Ecto neural progenitor cell (in vitro differentiated cells): ENCODE measurements around the gene NQO1.
"Not testable (repeated sequence)": the region's sequence is repeated elsewhere in the genome, so short reads cannot be mapped to it uniquely, and the experiment has no call there.

Experiments
- DNase-seq: peaks from one replicate; pipeline ENCODE4 v3.0.0-alpha.2; 2018; ENCODE audit warnings: low spot score

Gene NQO1

GRCh38 chr16:69741951-69742904 is 15.9 kb upstream of the NQO1 start:
- DNase-seq: no peak

DNA sequence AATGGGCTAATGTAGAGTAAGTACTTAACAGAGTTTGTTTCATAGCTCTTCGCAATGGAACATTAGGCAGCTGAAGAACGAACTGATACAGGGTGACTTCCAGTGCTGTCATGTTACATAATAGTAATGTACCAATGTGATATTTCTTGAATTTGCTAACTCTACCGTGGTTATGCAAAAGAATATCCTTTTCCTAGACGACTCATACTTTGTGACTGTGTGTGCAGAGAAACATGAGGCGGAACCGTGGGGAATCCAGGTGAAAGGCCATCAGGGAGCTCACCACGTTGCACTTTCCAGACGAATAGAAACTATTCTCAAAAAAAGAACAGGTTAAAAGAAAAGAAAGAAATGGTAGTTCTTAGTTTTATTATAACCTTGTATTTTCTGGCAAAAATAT is 15.2 kb upstream of the NQO1 start:
- DNase-seq: no peak

- DNase-seq: no peak
Observed at GRCh38 chr16:69732101-69732500, 5.7 kb upstream of the NQO1 start.

- not testable (repeated sequence) for DNase-seq
Observed at GRCh38 chr16:69731280-69731679, 4.9 kb upstream of the NQO1 start.

- not testable (repeated sequence) for DNase-seq
Observed at GRCh38 chr16:69729030-69729429, 2.7 kb upstream of the NQO1 start.

GRCh38 chr16:69727916-69728270 is 1.5 kb upstream of the NQO1 start:
- DNase-seq: no peak

DNA sequence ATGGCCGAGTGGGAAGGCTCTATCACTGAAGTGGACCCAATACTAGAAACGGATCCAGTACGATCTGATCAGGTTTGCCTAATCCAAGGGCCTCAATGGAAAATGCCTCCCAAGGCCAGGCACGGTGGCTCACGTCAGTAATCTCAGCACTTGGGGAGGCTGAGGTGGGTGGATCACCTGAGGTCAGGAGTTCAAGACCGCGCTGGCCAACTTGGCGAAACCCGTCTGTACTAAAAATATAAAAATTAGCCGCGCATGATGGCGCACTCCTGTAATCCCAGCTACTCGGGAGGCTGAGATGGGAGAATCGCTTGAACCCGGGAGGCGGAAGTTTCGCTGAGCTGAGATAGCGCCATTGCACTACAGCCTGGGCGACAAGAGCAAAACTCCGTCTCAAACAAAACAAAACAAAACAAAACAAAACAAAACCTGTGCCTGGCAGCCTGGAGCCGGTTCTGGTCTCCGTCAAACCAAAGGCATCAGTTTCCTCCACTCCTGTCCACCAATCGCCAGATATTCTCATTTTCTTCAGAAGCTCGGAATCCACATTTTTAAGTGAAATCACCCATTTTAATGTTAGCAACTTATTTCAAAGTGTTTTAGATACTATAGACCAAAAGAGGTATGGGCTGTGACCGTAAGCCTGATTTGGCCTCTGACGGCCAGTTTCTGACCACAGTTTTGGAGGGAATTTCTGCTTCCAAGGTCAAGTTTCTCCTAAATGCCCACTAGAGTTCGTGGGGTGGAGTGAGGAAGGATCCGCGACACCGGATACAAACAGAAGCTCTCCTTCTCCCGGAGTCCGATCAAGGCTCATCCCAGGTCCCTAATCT is 664 bp downstream of the NQO1 start:
- DNase-seq: no peak

DNA sequence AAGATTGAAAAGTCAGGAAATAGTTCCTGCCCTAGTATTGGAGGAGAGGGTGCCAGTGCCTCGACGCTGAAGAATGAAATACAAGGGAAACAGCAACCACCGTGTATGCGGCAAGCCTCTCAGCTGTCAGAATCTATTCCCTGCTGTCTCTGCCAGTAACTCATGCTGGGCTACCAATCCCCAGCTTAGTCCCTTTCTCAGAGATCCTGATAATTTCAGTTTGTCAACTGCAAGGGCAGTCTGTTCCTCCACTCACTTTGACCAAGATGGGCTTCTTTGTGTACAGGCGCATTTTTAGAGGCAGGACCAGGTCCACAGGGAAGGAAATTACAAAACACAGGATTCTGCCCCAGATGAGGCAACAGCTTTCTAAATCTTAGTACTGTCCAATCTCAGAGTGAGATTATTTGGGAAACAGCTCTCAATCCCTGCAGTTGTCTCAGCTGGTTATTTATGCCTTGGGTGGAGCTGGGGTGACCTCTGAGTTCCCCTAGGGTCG is 1.3 kb downstream of the NQO1 start:
- no peak for DNase-seq

DNA sequence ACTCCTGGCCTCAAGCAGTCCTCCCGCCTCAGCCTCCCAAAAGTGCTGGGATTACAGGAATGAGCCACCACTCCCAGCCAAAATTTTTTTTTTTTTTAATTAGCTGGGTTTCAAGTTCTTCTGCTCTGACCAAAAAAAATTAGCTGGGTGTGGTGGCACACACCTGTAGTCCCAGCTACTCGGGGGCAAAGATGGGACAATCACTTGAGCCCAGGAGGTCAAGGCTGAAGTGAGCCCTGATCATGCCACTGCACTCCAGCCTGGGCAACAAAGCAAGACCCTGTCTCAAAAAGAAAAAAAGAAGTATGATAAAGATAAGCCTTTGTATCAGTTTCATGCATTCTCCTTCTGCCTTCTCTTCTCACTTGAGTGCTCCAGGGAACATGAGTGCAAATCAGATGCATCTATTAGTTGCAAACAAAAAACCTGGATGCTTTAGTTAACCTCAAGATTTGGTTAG is 1.9 kb downstream of the NQO1 start:
- no peak for DNase-seq

- DNase-seq: no peak
Observed at GRCh38 chr16:69721441-69721957, 4.9 kb downstream of the NQO1 start.

- no peak for DNase-seq
Observed at GRCh38 chr16:69720822-69721430, 5.4 kb downstream of the NQO1 start.

DNA sequence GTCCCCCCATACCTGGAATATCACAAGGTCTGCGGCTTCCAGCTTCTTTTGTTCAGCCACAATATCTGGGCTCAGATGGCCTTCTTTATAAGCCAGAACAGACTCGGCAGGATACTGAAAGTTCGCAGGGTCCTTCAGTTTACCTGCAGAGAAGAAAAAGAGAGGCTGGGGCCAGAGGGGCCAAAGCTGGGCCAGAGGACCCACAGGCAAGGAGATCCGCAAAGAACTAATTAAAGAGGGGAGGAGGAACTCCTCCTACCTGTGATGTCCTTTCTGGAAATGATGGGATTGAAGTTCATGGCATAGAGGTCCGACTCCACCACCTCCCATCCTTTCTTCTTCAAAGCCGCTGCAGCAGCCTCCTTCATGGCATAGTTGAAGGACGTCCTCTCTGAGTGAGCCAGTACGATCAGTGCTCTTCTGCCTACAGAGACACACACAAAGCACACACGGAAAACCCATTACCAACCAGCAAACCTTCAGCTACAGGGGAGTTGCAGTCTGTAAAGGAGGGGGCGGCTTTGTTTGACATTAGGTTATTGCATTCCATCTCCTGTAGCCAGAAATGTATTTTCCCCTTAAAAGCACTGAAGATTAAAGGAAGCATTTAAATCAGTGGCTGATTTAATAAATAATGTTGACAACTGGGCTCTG is 8.1 kb downstream of the NQO1 start:
- DNase-seq: no peak

GRCh38 chr16:69717066-69717465 is 9.3 kb downstream of the NQO1 start:
- no peak for DNase-seq

- no peak for DNase-seq
Observed at GRCh38 chr16:69712914-69713581, 13.3 kb downstream of the NQO1 start.

- no peak for DNase-seq
Observed at GRCh38 chr16:69712277-69712676, 14.1 kb downstream of the NQO1 start.

DNA sequence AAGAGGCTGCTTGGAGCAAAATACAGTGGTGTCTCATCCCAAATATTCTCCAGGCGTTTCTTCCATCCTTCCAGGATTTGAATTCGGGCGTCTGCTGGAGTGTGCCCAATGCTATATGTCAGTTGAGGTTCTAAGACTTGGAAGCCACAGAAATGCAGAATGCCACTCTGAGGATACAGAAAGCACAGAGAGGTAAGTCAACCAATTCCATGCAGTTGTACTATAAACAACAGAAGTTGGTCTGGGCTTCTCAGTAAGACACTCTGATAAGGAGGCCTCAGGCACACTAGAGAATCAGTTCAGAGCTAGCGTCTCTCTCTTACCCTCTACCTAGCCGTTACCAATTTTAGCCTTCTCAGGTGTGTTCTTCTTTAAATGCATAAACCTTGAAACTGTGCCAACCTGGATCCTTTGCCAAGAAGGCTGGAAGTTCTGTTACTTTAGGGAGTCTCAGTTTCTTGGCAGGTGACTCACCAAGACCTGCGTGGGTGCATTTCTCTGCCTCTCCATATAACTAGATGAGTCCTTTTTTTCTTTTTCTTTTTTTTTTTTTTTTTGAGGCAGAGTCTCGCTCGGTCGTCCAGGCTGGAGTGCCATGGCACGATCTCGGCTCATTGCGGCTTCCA is 15.1 kb downstream of the NQO1 start:
- no peak for DNase-seq

GRCh38 chr16:69709456-69710084 is 16.8 kb downstream of the NQO1 start:
- no peak for DNase-seq

GRCh38 chr16:69707920-69708683 is 18.3 kb downstream of the NQO1 start:
- DNase-seq: no peak

DNA sequence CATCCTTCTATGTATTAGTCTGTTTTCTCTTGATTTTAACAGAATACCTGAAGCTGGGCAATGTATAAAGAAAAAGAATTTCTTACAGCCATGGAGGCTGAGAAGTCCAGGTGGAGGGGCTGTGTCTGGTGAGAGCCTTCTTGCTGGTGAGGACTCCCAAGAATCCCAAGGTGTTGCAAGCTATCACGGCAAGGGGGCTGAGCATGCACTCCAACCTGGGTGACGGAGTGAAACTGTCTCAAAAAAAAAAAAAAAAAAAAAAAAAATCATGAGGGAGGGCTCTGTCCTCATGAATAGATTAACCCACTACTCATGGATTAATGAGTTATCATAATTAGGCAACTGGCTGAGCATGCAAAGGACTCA is 19.4 kb downstream of the NQO1 start:
- no peak for DNase-seq
